ENCODE results near the gene TALDO1.

DNA sequence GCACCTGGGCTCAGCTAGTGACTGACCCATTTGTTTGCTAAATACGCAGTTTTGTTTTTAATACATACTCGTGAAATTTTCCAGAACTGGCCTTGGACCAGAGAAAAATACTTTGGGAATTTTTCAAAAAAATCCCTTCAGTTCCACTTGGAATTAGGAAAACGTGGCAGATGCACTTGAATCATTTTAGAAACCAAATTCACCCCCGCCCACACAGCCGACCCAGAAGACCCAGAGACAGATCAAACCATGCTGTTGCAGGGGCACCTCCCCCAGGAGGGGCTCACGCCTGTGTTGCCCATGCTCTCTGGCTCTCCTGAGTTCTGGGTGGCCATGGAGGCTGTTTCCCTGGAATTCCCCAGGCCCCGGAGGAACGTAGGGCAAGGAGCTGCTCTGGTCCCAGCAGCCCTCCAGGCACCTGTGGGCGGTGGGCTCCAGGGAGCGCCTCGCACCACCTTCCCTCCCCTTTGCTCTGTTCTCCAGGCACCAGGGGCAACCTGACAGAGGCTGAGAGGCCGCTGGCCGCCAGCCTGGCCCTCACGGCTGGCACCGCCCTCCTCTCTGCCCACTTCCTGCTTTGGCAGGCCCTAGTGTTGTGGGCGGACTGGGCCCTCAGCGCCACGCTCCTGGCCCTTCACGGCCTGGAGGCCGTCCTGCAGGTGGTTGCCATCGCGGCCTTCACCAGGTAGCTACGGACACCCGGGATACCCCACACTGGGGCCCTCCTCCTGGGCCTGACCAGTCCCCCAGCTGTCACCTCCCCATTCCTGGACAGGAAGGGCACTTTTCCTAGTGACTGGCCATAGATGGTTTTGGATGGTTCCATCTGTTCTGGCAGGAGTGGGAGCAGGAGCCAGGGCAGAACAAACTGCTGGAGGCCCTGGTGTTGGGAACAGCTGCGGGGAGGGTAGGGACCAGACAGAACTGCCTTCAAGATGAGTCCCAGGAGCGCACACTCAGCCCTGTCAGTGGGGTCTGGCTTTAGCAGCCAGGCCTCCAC is 44.5 kb upstream of the TALDO1 start:
- TF ChIP-seq, protein P1, sequence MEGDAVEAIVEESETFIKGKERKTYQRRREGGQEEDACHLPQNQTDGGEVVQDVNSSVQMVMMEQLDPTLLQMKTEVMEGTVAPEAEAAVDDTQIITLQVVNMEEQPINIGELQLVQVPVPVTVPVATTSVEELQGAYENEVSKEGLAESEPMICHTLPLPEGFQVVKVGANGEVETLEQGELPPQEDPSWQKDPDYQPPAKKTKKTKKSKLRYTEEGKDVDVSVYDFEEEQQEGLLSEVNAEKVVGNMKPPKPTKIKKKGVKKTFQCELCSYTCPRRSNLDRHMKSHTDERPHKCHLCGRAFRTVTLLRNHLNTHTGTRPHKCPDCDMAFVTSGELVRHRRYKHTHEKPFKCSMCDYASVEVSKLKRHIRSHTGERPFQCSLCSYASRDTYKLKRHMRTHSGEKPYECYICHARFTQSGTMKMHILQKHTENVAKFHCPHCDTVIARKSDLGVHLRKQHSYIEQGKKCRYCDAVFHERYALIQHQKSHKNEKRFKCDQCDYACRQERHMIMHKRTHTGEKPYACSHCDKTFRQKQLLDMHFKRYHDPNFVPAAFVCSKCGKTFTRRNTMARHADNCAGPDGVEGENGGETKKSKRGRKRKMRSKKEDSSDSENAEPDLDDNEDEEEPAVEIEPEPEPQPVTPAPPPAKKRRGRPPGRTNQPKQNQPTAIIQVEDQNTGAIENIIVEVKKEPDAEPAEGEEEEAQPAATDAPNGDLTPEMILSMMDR (IDR thresholded peaks at IDR 0.05 in 8 of 11, conservative IDR thresholded peaks at IDR 0.05 in 3 of 11) = no peak
- peak; percentile 50 to 75 (median 66) for TF ChIP-seq POLR2AphosphoS5 (IDR thresholded peaks at IDR 0.05)

Measured in spleen (tissue), 7 donors.